HG03354 (cell line): ENCODE data around the gene ARID1B.

Experiments used
- ATAC-seq: cut with Tn5 transposase; IDR thresholded peaks from one replicate; pipeline ENCODE4 v1.9.1; 2021; ENCODE audit warnings: mild to moderate bottlenecking; ENCODE audit not compliant: unreplicated experiment, poor library complexity, severe bottlenecking

ARID1B gene

GRCh38 chr6:156846845-156847599 is 69.8 kb downstream of the ARID1B start:
- ATAC-seq: no peak

GRCh38 chr6:156848123-156848522 is 70.9 kb downstream of the ARID1B start:
- no peak for ATAC-seq

GRCh38 chr6:156848533-156848932 is 71.4 kb downstream of the ARID1B start:
- ATAC-seq: no peak

- ATAC-seq: no peak
Observed at GRCh38 chr6:156849806-156850205, 72.6 kb downstream of the ARID1B start.

- no peak for ATAC-seq
Observed at GRCh38 chr6:156850353-156850752, 73.2 kb downstream of the ARID1B start.

- peak; percentile 41 for ATAC-seq
Observed at GRCh38 chr6:156851454-156851921, 74.3 kb downstream of the ARID1B start.

- peak; percentile 70 for ATAC-seq
Observed at GRCh38 chr6:156852147-156852857, 75.1 kb downstream of the ARID1B start.

- no peak for ATAC-seq
Observed at GRCh38 chr6:156852858-156853216, 75.7 kb downstream of the ARID1B start.

- ATAC-seq: no peak
Observed at GRCh38 chr6:156853733-156854132, 76.6 kb downstream of the ARID1B start.

GRCh38 chr6:156854466-156855161 is 77.4 kb downstream of the ARID1B start:
- ATAC-seq: no peak

GRCh38 chr6:156857573-156857972 is 80.4 kb downstream of the ARID1B start:
- ATAC-seq: peak; percentile 72

- no peak for ATAC-seq
Observed at GRCh38 chr6:156859686-156860085, 82.5 kb downstream of the ARID1B start.

- no peak for ATAC-seq
Observed at GRCh38 chr6:156862711-156863110, 85.5 kb downstream of the ARID1B start.

- no peak for ATAC-seq
Observed at GRCh38 chr6:156863504-156863903, 86.3 kb downstream of the ARID1B start.

- no peak for ATAC-seq
Observed at GRCh38 chr6:156864557-156864956, 87.4 kb downstream of the ARID1B start.

- no peak for ATAC-seq
Observed at GRCh38 chr6:156865019-156865629, 87.9 kb downstream of the ARID1B start.

GRCh38 chr6:156866220-156867015 is 89.2 kb downstream of the ARID1B start:
- peak; percentile 47 for ATAC-seq

- ATAC-seq: no peak
Observed at GRCh38 chr6:156867121-156867520, 89.9 kb downstream of the ARID1B start.

GRCh38 chr6:156868385-156868784 is 91.2 kb downstream of the ARID1B start:
- ATAC-seq: no peak
